ENCODE results near the gene ZSCAN5C.

- no peak for TF ChIP-seq CTCF (IDR thresholded peaks at IDR 0.05)
- no peak for TF ChIP-seq POLR2A (IDR thresholded peaks at IDR 0.05)
Observed at GRCh38 chr19:56152644-56153043, 49.4 kb upstream of the ZSCAN5C start.
